GM12864 (cell line): ENCODE data around the gene PRRG3.

Experiments
- DNase-seq: peaks from one replicate; pipeline ENCODE4 v3.0.0-alpha.2; 2011; ENCODE audit warnings: low read depth
- H3K4me3 ChIP-seq: 2 replicates; pipeline ENCODE4 v1.5.1; 2011; ENCODE audit warnings: mild to moderate bottlenecking, low read depth, low read length, control low read depth
- CTCF ChIP-seq: IDR thresholded peaks from 2 replicates; pipeline ENCODE4 v1.5.1; 2011; ENCODE audit warnings: low read depth, mild to moderate bottlenecking, moderate library complexity, low read length, control low read depth, inconsistent platforms; ENCODE audit errors: missing control alignments

PRRG3 gene

DNA sequence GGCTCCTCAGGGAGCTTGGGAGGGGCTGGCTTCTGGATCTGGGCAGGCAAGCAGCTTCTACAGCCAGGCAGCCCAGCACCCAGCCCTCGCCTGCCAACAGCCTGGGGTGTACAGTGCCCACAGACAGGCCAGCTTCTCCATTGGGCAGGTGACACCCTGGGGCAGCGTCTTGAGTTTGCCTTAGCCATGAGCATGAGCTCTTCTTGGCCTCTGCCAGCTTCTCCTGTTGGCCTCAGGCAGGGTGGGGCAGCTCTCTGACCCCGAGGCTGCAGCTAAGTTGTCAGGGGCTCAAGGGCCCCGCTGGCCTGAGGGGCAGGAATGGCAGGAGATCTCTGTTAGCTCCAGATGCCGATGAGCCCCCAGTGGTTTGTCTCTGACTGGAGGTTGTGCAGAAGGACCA lies 31.5 kb downstream of the PRRG3 start:
- DNase-seq, result no peak
- H3K4me3 ChIP-seq, result no peak overlapping the region
- no peak for TF ChIP-seq CTCF

DNA sequence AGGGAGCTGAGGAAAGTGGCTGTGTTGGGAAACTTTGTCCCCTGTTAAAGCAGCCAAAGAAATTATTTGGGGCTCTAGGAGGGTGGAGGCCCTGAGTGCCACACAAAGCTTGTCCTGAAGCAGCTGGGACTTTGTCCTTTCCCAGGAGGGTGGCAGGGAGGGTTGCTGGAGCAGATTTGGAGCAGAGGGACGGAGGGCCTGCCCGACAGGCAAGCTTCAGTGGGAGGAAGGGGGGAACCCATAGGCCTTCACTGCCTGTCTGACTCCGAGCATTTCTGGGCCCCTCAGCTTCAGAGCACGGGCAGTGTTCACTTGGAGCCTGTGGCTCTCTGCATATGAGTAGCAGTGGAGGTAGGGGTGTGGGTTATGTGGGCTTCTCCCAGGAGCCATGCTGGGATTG lies 32.1 kb downstream of the PRRG3 start:
- no peak for DNase-seq
- no peak overlapping the region for H3K4me3 ChIP-seq
- TF ChIP-seq CTCF, result no peak

DNA sequence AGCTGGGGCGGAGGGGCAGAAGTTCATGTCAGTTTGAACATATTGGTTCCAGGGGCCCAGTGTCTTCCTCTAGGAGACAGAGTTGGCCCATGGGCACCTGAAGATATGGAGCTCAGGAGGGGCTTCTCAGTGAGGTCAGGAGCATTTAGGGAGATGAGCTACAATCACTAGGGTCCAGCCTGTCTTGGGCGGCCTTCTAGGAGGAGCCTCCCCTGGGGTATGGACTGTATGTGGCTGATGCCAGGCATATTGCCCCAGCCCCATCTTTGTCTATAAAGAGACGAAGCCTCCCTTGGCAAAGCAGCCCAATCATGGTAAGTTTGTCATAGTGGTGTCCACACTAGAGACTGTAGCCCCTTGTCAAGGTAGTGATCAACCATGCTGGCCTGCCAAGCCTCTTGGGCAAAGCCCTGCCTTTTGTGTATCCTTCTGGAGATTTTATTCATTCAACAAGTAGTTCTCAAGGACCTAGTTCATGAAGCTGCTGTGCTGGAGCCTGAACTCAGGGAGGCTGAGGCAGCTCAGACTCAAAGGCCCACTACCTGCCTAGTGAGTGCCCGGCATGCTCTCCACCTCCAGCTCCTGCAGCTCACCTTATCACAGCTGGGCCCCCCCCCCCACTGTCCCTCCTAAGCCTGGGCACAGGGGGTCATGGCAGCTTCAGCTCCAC lies 33.9 kb downstream of the PRRG3 start:
- H3K4me3 ChIP-seq, result no peak overlapping the region
- no peak for TF ChIP-seq CTCF
- DNase-seq, result no peak

DNA sequence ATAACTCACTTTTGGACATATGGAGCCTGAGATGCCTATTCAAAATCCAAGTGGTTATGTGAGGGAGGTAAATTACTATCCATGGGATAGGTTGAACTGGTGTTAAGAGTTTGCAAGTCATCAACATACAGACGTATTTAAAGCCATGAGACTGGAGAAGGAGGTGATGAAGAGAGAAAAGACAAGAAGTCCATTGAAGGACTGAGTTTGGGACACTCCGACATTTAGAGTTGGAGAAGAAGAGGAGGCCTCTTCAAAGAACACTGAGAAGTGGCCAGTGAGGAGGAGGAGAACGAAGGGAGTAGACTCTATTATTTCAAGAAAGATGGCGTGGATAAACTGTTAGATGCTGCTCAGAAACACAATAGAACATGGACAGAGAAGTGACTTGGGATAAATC lies 39.2 kb downstream of the PRRG3 start, which contains the start of gene CNGA2:
Gene CNGA2, plus strand, starts transcription at position 301 of the 400 bp plus-strand sequence. CDS start 3,738 bp downstream, outside the sequence.
- no peak for TF ChIP-seq CTCF
- no peak within 1 kb of the TSS for H3K4me3 ChIP-seq
- no peak for DNase-seq

DNA sequence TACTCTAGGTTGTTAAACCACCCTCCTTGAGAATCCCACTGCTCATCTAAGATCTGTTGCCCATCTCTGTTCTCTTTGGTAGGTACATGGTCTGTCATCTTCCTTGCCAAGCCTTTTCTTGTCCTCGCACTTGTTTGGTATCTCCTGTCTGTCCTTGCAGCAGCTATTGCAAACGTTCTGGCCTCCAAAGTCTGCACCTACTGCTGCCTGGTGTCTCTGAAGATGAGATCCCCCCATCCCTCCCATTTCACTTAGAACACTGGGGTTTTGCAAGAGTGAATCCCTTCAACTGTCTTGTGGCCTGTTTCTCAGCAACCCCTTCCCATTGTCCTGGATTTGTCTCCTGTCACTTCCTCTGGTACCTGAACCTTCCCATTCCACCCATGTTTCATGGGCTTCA lies 40.0 kb downstream of the PRRG3 start:
- no peak for DNase-seq
- TF ChIP-seq CTCF, result no peak
- no peak overlapping the region for H3K4me3 ChIP-seq

DNA sequence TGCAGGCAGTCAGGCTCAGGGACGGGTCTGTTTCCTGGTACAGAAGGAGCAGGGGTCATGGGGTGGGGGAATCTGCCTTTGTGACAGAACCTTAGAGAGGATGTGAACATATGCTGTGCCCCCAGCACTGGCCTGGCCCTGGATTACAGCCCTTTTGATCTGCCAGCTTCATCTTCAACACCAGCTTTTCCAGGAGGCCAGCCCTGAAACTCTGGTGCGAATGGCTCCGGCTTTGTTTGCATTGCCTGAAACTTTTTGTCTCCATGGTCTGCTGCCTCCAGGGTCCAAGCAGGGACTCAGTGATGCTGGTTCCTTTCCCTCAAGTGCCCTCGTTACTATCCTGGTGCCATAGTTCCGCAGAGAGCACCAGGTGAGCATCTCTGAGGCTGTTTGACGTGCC lies 41.4 kb downstream of the PRRG3 start:
- no peak for DNase-seq
- no peak for TF ChIP-seq CTCF
- no peak overlapping the region for H3K4me3 ChIP-seq

DNA sequence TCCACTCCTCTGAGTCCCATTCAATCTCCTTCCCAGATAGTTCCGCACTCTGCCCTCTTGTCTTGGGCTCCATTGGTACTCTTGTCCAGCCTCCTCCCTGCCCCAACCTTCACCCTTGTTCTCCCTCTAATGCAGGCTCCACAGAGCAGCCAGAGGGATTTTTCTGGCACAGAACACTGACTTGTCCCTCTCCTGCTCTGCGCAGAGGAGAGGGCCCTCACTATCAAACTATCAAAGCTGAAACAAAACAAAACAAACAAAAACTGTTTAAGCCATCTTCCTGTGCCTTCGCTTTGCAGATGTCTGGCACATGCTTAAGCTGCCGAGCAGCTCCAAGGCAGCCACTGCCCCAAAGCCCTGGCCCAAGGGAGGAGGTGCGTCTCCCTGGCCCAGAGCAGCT lies 42.2 kb downstream of the PRRG3 start:
- TF ChIP-seq CTCF, result no peak
- no peak overlapping the region for H3K4me3 ChIP-seq
- no peak for DNase-seq
